HL-60 (cell line): ENCODE measurements around the gene KRTAP5-11.
"Not testable (repeated sequence)": the region's sequence is repeated elsewhere in the genome, so short reads cannot be mapped to it uniquely, and the experiment has no call there.

ENCODE experiments used
- DNase-seq, 2 experiments: peaks; one replicate each; pipeline ENCODE4 v3.0.0-alpha.2; 2010 to 2020; ENCODE audit warnings: low read depth in 1 of 2, low spot score in 1 of 2
- H3K27ac ChIP-seq: fragments of 250-450 bp; sonication (Bioruptor Pico); replicated peaks from 2 replicates; pipeline ENCODE4 v1.5.1; 2020; ENCODE audit warnings: mild to moderate bottlenecking, moderate library complexity
- H3K27me3 ChIP-seq: fragments of 250-450 bp; sonication (Bioruptor Pico); 2 replicates; pipeline ENCODE4 v1.5.1; 2021; ENCODE audit warnings: mild to moderate bottlenecking, moderate library complexity; ENCODE audit not compliant: insufficient read depth, poor library complexity, severe bottlenecking
- H3K4me3 ChIP-seq: replicated peaks from 2 replicates; pipeline ENCODE4 v1.5.1; 2011; ENCODE audit warnings: mild to moderate bottlenecking, control low read depth, low read length; ENCODE audit not compliant: insufficient read depth
- CTCF ChIP-seq: IDR thresholded peaks from one replicate; pipeline ENCODE4 v1.5.1; 2011; ENCODE audit warnings: low read length, control low read depth, inconsistent platforms; ENCODE audit not compliant: insufficient read depth
- GABPA ChIP-seq: IDR thresholded peaks from 2 replicates; pipeline ENCODE4 v1.6.1; 2012; ENCODE audit warnings: low read depth
- POLR2AphosphoS5 ChIP-seq: IDR thresholded peaks from 2 replicates; pipeline ENCODE4 v1.6.1; 2012; ENCODE audit warnings: low read depth
- REST ChIP-seq: IDR thresholded peaks from 2 replicates; pipeline ENCODE4 v1.6.1; 2012; ENCODE audit warnings: low read depth; ENCODE audit not compliant: insufficient replicate concordance
- SPI1 ChIP-seq: IDR thresholded peaks from 2 replicates; pipeline ENCODE4 v1.6.1; 2012; ENCODE audit warnings: low read depth, mild to moderate bottlenecking, borderline replicate concordance

KRTAP5-11 gene

GRCh38 chr11:71574418-71574817, 8.3 kb downstream of the KRTAP5-11 start:
- TF ChIP-seq SPI1 (no peak), CTCF (no peak), REST (no peak), GABPA (no peak), POLR2AphosphoS5 (no peak)
- no peak for DNase-seq
- H3K27ac ChIP-seq = no peak overlapping the region
- no peaks in the 10 kb centered on the region for H3K27me3 ChIP-seq
- no peak overlapping the region for H3K4me3 ChIP-seq

GRCh38 chr11:71572811-71573210, 9.9 kb downstream of the KRTAP5-11 start:
- no peak overlapping the region for H3K4me3 ChIP-seq
- no peak for DNase-seq
- no peak overlapping the region for H3K27ac ChIP-seq
- TF ChIP-seq GABPA = no peak
- no peak for TF ChIP-seq POLR2AphosphoS5
- no peak for TF ChIP-seq SPI1
- no peak for TF ChIP-seq CTCF
- TF ChIP-seq REST = no peak
- H3K27me3 ChIP-seq = no peaks in the 10 kb centered on the region

- not testable (repeated sequence) for DNase-seq, H3K27me3 ChIP-seq, H3K4me3 ChIP-seq, H3K27ac ChIP-seq
Observed at GRCh38 chr11:71571101-71571850, 11.4 kb downstream of the KRTAP5-11 start.

GRCh38 chr11:71568704-71569349, 13.8 kb downstream of the KRTAP5-11 start:
- H3K4me3 ChIP-seq = no peak overlapping the region
- H3K27ac ChIP-seq = no peak overlapping the region
- H3K27me3 ChIP-seq = no peaks in the 10 kb centered on the region
- no peak for TF ChIP-seq CTCF
- no peak for TF ChIP-seq SPI1
- no peak for TF ChIP-seq REST
- TF ChIP-seq GABPA = no peak
- no peak for TF ChIP-seq POLR2AphosphoS5
- no peak for DNase-seq

- H3K4me3 ChIP-seq, H3K27ac ChIP-seq, H3K27me3 ChIP-seq, DNase-seq: not testable (repeated sequence)
Observed at GRCh38 chr11:71567633-71568032, 15.0 kb downstream of the KRTAP5-11 start.
